HG02840 (cell line): ENCODE data around the gene TMEM271.
"Not testable (repeated sequence)": the region's sequence is repeated elsewhere in the genome, so short reads cannot be mapped to it uniquely, and the experiment has no call there.

Experiments used
- ATAC-seq: cut with Tn5 transposase; IDR thresholded peaks from one replicate; pipeline ENCODE4 v1.9.1; 2021; ENCODE audit warnings: mild to moderate bottlenecking, moderate library complexity, moderate number of reproducible peaks; ENCODE audit not compliant: unreplicated experiment, low FRiP score

TMEM271 gene

GRCh38 chr4:567457-568350 lies 8.4 kb downstream of the TMEM271 start:
- ATAC-seq: no peak

- no peak for ATAC-seq
These were observed 9.4 kb downstream of the TMEM271 start for GRCh38 chr4:566508-567295.

DNA sequence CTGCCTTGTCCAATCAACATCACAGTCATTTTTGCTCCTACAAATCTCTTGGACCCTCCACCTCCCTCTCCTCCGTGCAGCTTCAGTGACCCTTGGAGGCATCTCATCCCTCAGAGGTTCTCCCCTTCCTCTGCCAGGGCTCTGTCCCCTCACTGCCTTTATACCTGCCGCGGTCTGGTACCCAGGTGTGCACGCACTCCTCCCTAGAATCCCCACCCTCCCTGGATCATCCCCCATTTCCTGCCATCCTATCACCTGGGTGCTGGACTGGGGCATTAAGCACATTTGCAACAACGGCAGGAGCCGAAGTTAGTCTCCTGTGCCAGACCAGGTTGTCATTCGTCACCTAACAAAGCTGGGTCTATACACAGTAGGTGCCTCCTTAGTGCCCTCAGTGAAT lies 10.1 kb downstream of the TMEM271 start:
- ATAC-seq: no peak

DNA sequence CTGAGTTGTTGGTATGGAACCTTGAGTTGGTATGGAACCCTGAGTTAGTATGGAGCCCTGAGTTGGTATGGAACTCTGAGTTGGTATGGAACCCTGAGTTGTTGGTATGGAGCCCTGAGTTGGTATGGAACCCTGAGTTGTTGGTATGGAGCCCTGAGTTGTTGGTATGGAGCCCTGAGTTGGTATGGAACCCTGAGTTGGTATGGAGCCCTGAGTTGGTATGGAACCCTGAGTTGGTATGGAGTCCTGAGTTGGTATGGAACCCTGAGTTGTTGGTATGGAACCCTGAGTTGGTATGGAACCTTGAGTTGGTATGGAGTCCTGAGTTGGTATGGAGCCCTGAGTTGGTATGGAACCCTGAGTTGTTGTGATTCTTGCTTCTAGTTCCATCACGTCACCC lies 10.5 kb downstream of the TMEM271 start:
- ATAC-seq: not testable (repeated sequence)

GRCh38 chr4:562458-562857 lies 13.6 kb downstream of the TMEM271 start:
- not testable (repeated sequence) for ATAC-seq

DNA sequence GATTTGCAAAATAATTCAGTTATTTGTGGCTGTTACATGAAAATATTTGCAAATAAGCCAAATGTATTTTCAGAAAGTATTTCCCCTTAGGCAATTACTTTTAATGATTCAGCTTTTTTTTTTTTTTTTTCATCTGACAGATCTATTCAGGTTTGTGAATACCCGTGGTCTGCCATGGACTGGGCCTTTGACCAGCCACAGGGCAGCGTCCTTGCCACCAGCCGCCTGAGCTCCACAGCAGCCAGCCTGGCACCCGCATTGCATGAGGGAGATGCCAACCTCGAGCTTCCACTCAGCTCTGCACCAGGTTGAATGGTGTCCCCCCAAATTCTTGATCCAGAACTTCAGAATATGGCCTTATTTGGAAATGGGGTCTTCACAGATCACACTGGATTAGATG lies 14.7 kb downstream of the TMEM271 start:
- ATAC-seq: no peak

DNA sequence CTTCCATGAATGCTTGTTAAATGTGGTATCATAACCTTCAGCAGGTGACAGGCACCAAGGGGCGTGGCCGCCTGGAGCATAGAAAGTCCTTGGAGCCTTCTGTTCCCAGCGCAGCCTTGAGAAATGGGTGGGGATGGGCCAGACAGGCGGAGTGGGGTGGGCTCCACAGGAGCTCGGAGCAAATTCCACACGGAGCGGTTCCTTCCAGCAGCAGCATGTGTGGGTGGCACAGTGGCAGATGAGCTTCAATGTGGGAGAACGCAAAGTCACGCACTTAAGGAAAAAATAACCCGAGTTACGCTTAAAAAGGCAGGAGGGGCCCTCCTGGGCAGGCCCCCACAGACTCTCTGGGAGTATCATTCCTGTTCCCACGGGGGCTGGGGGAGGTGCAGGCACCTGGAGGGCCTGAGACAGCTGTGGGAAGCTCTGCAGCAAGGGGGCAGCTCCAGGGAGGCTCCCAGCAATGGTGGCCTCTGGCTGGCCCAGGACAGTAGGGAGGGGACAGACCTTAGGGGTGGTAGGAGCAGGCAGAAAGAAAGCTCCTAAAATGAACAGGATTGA lies 15.3 kb downstream of the TMEM271 start:
- ATAC-seq: no peak

DNA sequence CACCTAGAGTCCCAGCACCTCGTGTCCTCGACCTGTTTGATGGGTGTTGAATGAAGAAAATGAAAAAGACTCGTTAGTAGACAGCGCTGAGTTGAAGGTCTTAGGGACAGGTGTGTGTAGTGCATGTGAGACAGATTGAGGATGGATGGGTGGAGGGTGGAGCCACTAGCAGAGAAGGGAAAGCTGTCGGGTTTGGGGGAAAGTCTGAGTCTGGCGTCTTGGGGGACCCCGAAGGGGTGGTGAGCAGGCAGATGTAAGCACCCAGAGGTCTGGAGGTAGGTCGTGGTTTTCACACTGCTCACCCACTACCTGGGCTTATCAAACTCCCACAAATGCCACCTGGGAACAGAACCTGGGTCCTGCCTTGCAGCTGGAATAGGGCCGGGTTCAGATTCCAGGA lies 16.0 kb downstream of the TMEM271 start:
- ATAC-seq: no peak

DNA sequence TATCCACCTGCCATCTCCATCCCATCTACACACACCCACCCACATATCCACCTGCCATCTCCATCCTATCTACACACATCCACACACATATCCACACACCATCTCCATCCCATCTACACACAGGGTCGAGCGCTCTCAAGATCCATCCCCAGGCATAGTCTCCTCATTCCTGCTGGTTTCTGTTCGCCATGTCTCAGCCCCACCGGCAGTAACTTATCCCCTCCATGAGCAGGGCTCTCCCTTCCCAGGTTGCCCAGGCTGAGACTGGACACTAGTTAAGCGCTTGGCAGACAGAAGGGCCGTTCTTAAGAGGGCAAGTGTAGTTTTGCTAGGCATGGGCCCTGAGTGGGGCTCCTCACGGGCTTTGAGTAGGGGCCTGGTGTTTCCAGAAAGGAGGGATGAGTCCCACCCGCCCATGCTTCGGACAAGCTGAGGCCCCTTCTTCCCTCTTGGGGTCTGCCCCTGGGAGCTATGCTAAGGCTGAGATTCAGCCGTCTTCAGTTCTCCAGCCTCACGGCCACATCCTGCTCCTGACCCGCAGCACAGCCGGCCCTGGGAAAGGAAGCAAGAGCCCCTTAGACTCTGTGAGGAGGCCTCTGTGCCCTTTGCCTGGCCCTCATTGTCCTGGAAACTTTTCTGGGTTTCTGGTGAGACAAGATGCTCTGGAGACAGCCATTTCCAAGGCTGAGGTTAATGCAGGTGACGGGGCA lies 20.4 kb downstream of the TMEM271 start:
- no peak for ATAC-seq

DNA sequence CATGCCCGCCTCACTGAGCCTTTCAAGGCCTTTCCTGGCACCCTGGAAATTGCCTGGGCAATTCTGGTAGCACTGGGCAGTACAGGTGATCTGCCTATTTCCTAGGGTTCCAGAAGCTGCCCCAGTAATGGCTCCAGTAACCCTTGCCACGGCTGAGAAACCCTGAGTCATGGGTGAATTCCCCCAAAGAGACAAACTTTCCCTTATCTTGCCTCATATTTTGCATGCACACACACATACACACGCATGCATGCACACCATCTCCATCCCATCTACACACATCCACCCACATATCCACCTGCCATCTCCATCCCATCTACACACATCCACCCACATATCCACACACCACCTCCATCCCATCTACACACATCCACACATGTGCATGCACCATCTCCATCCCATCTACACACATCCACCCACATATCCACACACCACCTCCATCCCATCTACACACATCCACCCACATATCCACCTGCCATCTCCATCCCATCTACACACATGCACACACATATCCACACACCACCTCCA lies 21.2 kb downstream of the TMEM271 start:
- not testable (repeated sequence) for ATAC-seq

DNA sequence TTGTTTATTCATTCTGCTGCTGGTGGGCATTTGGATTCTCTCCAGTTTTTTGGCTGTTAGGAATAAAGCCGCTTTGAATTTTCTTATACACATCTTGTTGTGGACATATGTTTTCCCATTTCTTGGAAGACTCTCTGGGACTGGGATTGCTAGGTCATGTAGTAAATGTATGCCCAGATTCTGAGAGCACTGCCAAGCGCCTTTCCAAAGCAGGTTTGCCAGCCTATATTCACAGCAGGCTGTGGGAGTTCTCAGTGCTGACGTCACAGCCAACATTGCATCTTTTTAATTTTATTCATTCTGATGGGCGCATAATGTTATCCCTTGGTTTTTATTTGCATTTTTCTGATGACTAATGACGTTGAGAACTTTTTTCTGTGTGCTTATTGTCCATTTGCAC lies 24.1 kb downstream of the TMEM271 start:
- no peak for ATAC-seq

GRCh38 chr4:550268-550667 lies 25.8 kb downstream of the TMEM271 start:
- not testable (repeated sequence) for ATAC-seq

- no peak for ATAC-seq
These were observed 27.1 kb downstream of the TMEM271 start for GRCh38 chr4:548976-549375.

DNA sequence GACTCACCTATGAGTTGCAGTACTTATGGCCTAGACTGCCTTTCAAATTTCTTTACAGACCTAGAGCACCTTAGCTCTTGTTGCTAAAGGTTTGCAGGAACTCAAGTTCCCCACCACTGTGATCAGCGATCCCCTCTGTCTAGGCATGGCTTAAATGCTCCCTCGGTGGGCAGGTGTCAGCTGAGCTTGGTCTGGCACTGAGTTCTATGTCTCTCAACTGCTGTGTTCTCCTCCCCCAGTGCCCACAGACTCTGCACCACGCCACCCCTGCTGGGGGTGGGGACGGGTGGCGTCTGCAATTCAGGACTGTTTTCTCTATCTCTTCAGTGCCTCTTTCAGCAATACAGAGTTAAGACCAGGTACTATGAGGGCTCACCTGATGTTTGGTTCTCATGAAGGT lies 30.5 kb downstream of the TMEM271 start:
- ATAC-seq: no peak

DNA sequence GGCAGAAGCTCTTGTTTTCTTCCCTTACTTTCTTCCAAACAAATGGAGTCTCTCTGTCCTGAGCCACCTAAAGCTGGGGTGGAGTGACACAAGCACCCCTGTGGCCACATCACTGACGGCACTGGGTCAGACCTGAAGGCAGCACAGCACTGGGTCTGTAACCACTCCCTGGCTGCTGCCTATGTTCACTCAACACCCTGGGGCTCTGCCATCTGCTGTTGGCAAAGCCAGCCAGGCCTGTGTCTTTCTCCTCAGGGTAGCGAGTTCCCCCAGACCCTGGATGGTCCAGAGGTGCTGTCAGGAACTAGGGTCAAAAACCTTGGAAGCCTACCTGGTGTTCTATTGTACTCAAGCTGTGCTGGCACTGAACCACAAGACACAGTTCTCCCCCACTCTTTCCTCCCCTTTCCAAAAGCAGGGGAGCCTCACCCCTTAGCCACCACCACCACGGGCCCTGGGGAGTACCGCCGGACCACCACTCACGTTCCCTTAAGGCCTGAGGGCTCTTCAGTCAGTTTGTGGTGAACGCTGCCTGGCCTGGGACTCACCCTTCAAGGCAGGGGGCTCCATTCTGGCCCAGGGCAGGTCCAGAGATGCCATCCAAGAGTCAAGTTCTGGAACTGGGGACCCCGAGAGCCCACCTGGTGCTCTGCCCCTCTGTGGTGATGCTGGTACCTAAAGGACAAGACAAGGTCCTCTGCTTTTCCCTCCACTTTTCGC lies 31.5 kb downstream of the TMEM271 start:
- ATAC-seq: no peak

DNA sequence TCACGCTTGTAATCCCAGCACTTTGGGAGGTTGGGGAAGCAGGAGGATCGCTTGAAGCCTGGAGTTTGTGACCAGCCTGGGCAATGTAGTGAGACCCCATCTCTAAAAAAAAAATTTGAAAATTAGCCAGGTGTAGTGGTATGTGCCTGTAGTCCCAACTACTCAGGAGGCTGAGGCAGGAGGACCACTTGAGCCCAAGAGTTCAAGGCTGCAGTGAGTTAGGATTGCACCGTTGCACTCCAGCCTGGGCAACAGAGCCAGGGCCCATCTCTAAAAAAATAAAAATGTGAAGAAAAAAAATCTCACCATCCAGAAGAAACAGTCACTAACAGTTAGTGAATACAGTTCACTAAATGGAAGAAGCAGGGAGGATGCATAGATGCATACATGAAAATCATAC lies 34.8 kb downstream of the TMEM271 start:
- no peak for ATAC-seq

DNA sequence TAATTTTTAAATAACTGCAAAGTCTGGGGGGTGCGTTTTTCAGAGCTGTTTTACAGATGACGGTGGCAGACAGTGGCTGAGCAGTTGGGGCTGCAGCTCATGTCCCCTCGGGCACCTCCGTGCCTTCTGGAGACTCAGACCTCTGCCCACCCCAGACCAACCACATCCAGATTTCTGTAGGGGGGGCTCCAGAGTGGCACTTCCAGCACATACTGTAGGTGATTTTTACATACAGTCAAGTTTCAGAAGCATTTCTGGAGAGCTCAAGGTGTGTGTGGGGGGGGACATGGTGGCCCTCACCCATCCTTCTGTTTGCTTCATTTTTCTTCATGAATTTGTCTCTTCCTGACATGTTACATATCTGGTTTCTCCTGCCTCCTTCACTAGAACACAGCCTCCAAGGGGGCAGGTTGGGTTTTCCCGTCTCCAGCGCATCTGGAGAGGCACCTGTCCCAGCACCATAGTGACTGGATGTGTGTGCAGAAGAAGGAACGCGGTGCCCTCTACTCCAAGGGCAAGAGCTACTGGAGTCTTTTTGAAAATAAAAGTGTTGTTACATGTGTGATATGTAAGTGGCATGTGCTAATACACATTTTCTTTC lies 37.5 kb downstream of the TMEM271 start:
- ATAC-seq: no peak

DNA sequence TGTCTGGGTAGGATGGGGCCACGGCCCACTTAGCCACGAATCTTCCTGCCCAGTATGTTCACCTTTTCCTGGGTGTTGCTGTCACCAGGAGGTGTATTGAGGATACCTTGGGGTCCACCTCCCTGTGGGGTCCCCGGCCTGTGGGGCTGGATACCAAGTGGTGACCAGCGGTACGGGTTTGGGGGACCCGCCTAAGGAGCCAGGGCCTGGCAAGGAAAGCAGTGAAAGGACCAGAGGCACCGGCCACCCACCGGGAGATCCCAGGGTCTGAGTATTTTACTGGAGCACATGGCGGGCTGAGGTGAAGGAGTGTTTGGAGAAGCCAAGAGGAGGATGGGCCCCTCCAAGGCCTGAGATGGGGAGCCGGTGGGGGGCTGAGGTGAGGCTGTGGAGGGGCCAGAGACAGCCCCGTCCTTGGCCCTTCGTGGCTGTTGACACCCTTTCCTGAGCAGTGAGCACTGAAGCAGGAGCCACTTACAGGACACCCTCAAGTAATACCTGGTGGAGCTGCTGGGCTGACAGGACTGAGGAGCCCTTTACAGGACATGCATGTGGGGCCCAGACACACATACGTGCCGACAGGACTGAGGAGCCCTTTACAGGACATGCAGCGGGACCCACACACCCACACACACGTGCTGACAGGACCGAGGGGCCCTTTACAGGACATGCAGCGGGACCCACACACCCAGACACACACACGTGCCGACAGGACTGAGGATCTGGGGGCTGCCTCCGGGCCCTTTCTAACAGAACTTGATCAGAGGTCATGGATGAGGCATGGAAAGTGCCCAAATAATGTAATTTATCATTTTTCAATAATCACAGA lies 38.4 kb downstream of the TMEM271 start:
- no peak for ATAC-seq
